ENCODE data around the gene MSL1. TPM values are rescaled to one million over a fixed set of nuclear protein-coding genes. Genes with fewer than 3 reads are reported as not detected.
"Not testable (repeated sequence)": the region's sequence is repeated elsewhere in the genome, so short reads cannot be mapped to it uniquely, and the experiment has no call there.

Gene MSL1
- total RNA-seq, 1 donor from 2014 or later: 95.8 TPM

DNA sequence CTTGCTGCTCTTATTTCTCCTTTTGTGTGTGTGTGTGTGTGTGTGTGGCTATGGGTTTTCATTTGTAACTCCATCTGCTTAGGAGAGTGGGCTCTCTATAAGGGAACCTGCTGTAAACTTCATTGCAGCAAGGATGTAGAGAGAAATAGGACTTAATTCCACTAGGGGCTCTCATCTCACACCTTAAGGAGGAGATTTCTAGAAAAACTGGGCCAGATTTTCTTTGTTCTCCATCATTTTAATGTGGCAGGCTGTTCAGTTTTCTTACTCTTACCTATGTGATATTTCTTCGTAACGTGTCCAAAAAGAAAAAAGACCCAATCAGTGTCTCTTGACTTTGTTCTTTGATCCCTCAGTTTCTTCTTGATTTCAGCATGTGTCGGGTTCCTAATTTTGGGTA, 14.0 kb downstream of the MSL1 start:
- no peaks in the 10 kb centered on the region for H3K9me3 Mint-ChIP-seq
- intact Hi-C loops (cut with micrococcal nuclease): no loop called here
- peak overlapping the region; percentile 17 for H3K27ac Mint-ChIP-seq
- H3K27me3 Mint-ChIP-seq (ENCODE audit: low read depth): no peaks in the 10 kb centered on the region
- DNase-seq (ENCODE audit: low spot score): no peak
- H3K4me1 Mint-ChIP-seq (ENCODE audit: low read depth): peaks cover 9% of the 10 kb centered on the region
- H3K36me3 Mint-ChIP-seq (ENCODE audit: low read depth): peaks cover 72% of the 10 kb centered on the region
- H3K4me3 Mint-ChIP-seq (ENCODE audit: low read depth): no peak overlapping the region

DNA sequence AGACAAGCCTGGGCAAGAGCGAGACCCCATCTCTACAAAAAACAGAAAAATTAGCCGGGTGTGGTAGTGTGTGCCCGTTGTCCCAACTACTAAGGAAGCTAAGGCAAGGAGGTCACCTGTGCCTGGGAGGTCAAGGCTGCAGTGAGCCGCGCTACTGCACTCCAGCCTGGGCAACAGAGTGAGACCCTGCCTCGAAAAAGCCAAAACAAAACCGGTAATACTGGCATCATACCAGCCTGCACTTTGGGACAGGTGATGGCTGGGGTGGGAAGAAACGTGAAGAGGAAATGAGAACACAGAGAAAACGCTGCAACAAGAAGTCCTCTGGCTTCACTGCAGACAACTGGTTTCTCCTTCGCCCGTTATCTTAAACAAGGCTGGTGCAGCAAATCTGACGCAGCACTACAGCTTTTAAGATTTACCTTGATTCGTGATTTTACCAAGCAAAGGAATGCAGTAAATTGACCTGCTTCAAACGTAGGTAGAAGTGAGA, 17.8 kb downstream of the MSL1 start:
- Mint-ChIP-seq H3K9me3 (no peaks in the 10 kb centered on the region), H3K27me3 (ENCODE audit: low read depth) (no peaks in the 10 kb centered on the region), H3K4me1 (ENCODE audit: low read depth) (peaks cover 21% of the 10 kb centered on the region), H3K27ac (peak overlapping the region; percentile 82), H3K36me3 (ENCODE audit: low read depth) (peaks cover 58% of the 10 kb centered on the region), H3K4me3 (ENCODE audit: low read depth) (peak overlapping the region; percentile 89)
- peak; percentile 16 for DNase-seq (ENCODE audit: low spot score)
- intact Hi-C loops (cut with micrococcal nuclease): loop anchor here (1.0 to 2.0 kb wide), 4 partner anchors 14 to 43 kb away; no protein-coding TSS in a partner anchor

DNA sequence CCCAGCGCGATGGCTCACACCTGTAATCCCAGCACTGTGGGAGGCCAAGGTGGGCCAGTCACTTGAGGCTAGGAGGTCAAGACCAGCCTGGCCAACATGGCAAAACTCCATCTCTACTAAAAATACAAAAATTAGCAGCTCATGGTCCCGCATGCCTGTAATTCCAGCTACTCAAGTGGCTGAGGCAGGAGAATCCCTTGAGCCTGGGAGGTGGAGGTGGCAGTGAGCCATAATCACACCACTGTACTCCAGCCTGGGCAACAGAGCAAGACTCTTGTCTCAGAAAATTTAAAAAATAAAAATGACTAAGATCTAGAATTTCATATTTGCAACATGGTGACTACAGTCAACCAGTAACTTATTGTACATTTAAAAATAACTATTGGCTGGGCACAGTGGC, 21.4 kb downstream of the MSL1 start:
- H3K9me3 Mint-ChIP-seq; H3K4me3 Mint-ChIP-seq (ENCODE audit: low read depth); intact Hi-C loops (cut with micrococcal nuclease); H3K27ac Mint-ChIP-seq; DNase-seq (ENCODE audit: low spot score); H3K27me3 Mint-ChIP-seq (ENCODE audit: low read depth): not testable (repeated sequence)
- Mint-ChIP-seq H3K4me1 (ENCODE audit: low read depth) (peaks cover 34% of the 10 kb centered on the region), H3K36me3 (ENCODE audit: low read depth) (peaks cover 56% of the 10 kb centered on the region)

DNA sequence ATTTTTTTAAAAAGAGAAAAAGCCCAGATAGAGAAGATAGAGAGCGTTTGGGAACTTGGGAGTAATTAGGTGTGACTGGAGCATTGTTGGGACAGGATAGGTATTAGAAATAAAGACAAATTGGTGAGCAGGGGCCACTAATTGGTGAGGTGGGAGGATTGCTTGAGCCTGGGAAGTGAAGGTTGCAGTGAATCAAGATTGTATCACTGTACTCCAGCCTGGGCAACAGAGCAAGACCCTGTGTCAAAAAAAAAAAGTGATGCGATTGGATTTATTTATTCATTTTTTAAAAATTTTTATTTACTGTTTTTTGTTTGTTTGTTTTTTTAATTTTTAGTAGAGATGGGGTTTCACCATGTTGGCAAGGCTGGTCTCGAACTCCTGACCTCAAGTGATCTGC, 23.7 kb downstream of the MSL1 start:
- intact Hi-C loops (cut with micrococcal nuclease): no loop called here

DNA sequence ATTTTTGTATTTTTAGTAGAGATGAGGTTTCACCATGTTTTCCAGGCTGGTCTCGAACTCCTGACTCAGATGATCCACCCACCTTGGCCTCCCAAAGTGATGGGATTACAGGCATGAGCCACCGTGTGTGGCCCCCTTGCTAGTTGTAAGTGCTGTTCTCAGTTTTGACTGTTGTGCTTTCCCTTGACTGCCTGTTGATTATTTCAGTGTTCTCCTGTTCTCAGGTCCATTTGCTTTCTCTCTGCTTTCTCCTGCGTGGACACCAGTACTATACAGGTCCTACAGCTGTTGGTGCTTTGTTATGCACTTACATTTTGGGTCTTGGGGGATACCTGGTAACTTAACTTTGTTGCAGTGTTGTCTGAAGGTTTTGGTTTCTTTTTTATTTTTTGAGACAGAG, 26.8 kb downstream of the MSL1 start:
- H3K36me3 Mint-ChIP-seq (ENCODE audit: low read depth): peaks cover 66% of the 10 kb centered on the region
- no peaks in the 10 kb centered on the region for H3K27me3 Mint-ChIP-seq (ENCODE audit: low read depth)
- H3K27ac Mint-ChIP-seq: peak overlapping the region; percentile 43
- no peak overlapping the region for H3K4me3 Mint-ChIP-seq (ENCODE audit: low read depth)
- H3K9me3 Mint-ChIP-seq: no peaks in the 10 kb centered on the region
- intact Hi-C loops (cut with micrococcal nuclease): no loop called here
- peaks cover 35% of the 10 kb centered on the region for H3K4me1 Mint-ChIP-seq (ENCODE audit: low read depth)
- no peak for DNase-seq (ENCODE audit: low spot score)

More for the DNA sequence above, 23.7 kb downstream of the MSL1 start:
- no peak for DNase-seq (ENCODE audit: low spot score)
- H3K36me3 Mint-ChIP-seq (ENCODE audit: low read depth): peaks cover 73% of the 10 kb centered on the region
- H3K4me3 Mint-ChIP-seq (ENCODE audit: low read depth): no peak overlapping the region
- no peaks in the 10 kb centered on the region for H3K9me3 Mint-ChIP-seq
- H3K4me1 Mint-ChIP-seq (ENCODE audit: low read depth): peaks cover 37% of the 10 kb centered on the region
- no peaks in the 10 kb centered on the region for H3K27me3 Mint-ChIP-seq (ENCODE audit: low read depth)
- no peak overlapping the region for H3K27ac Mint-ChIP-seq

DNA sequence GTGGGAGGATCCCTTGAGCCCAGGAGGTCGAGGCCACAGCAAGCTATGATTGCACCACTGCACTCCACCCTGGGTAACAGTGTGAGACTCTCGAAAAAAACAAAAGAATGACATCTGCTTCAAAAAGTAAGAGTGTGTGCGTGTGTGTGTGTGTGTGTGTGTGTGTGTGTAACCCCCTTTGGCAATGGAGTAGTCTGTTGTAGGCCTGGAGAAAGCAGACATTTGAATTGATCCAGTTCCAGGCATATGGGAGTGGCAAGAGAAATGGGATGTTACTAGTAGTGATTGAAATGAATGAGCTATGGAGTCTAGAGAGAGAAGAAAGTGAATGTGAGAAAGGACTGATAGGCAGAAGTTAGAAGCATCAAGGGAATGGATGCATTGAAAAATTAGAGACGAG, 28.5 kb downstream of the MSL1 start:
- Mint-ChIP-seq H3K27me3 (ENCODE audit: low read depth) (no peaks in the 10 kb centered on the region), H3K27ac (peak overlapping the region; percentile 33), H3K4me1 (ENCODE audit: low read depth) (peaks cover 40% of the 10 kb centered on the region), H3K36me3 (ENCODE audit: low read depth) (peaks cover 79% of the 10 kb centered on the region), H3K9me3 (no peaks in the 10 kb centered on the region), H3K4me3 (ENCODE audit: low read depth) (no peak overlapping the region)
- intact Hi-C loops (cut with micrococcal nuclease): no loop called here
- no peak for DNase-seq (ENCODE audit: low spot score)

DNA sequence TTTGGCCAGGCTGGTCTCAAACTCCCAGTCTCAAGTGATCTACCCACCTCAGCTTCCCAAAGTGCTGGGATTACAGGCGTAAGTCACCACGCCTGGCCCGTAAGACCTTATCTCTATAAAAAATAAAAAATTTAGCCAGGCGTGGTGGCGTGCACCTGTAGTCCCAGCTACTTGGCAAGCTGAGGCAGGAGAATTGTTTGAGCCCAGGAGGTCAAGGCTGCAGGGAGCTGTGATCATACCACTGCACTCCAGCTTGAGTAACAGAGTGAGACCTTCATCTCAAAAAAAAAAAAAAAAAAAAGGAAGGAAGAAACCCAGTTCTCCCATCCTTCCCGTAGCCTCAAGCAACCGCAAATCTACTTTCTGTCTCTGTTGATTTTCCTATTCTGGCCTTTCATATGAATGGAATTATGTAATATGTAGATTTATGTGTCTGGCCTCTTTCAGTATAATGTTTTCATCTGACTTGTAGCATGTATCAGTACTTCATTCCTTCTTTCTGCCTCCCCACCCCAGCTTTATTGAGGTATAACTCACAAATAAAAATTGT, 29.7 kb downstream of the MSL1 start:
- no peaks in the 10 kb centered on the region for H3K27me3 Mint-ChIP-seq (ENCODE audit: low read depth)
- peak overlapping the region; percentile 72 for H3K27ac Mint-ChIP-seq
- H3K4me1 Mint-ChIP-seq (ENCODE audit: low read depth): peaks cover 38% of the 10 kb centered on the region
- H3K4me3 Mint-ChIP-seq (ENCODE audit: low read depth): no peak overlapping the region
- intact Hi-C loops (cut with micrococcal nuclease): no loop called here
- peaks cover 78% of the 10 kb centered on the region for H3K36me3 Mint-ChIP-seq (ENCODE audit: low read depth)
- DNase-seq (ENCODE audit: low spot score): no peak
- H3K9me3 Mint-ChIP-seq: no peaks in the 10 kb centered on the region

DNA sequence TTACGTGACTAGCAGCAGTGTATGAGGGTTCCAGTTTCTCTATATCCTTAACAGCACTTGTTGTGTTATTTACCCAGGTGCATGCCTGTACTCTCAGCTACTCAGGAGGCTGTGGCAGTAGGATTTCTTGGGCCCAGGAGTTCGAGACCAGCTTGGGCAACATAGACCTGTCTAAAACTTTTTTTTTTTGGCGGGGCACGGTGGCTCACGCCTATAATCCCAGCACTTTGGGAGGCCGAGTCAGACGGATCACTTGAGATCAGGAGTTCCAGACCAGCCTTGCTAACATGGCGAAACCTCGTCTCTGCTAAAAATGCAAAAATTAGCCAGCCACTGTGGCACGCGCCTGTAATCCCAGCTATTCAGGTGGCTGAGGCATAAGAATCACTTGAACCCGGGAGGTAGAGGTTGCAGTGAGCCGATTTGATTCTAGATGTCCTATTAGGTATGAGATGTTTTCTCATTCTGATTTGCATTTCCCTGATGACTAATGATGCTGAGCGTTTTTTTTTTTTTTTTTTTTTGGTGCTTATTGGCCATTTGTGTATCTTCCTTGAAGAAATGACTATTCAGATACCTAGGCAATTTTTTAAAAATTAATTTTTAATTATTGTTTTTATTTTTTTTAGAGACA, 31.9 kb downstream of the MSL1 start:
- H3K4me1 Mint-ChIP-seq (ENCODE audit: low read depth): peaks cover 31% of the 10 kb centered on the region
- peak overlapping the region; percentile 98 for H3K27ac Mint-ChIP-seq
- peaks cover 63% of the 10 kb centered on the region for H3K36me3 Mint-ChIP-seq (ENCODE audit: low read depth)
- intact Hi-C loops (cut with micrococcal nuclease): loop anchor here (1.0 kb wide), 2 partner anchors 13 to 57 kb away; partner anchors contain the start of gene CASC3
- H3K9me3 Mint-ChIP-seq: no peaks in the 10 kb centered on the region
- no peak overlapping the region for H3K4me3 Mint-ChIP-seq (ENCODE audit: low read depth)
- no peak for DNase-seq (ENCODE audit: low spot score)
- no peaks in the 10 kb centered on the region for H3K27me3 Mint-ChIP-seq (ENCODE audit: low read depth)

DNA sequence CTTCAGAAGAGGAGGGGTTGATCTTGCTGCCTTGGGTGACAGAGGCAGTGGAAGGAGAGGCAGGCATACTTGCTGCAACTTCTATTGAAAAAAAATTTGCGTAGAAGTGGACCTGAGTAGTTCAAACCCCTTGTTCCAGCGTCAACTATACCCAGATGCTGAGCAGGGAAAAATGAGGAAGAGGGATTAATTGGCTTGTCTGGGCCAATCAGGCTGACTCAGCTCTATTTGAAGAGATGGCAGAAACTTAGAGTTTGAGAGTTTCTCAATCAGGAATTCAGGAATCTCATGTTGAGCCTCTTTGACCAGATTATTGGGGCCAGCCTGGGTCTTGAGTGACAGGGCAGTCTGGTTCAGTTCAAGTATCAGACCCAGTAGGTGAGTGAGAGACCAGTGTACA, 36.2 kb downstream of the MSL1 start:
- intact Hi-C loops (cut with micrococcal nuclease): loop anchor here (1.0 kb wide), 1 partner anchor 10 kb away; no protein-coding TSS in a partner anchor
- H3K27me3 Mint-ChIP-seq (ENCODE audit: low read depth): no peaks in the 10 kb centered on the region
- H3K4me1 Mint-ChIP-seq (ENCODE audit: low read depth): peaks cover 17% of the 10 kb centered on the region
- no peak for DNase-seq (ENCODE audit: low spot score)
- H3K36me3 Mint-ChIP-seq (ENCODE audit: low read depth): peaks cover 51% of the 10 kb centered on the region
- no peak overlapping the region for H3K27ac Mint-ChIP-seq
- no peak overlapping the region for H3K4me3 Mint-ChIP-seq (ENCODE audit: low read depth)
- H3K9me3 Mint-ChIP-seq: no peaks in the 10 kb centered on the region

DNA sequence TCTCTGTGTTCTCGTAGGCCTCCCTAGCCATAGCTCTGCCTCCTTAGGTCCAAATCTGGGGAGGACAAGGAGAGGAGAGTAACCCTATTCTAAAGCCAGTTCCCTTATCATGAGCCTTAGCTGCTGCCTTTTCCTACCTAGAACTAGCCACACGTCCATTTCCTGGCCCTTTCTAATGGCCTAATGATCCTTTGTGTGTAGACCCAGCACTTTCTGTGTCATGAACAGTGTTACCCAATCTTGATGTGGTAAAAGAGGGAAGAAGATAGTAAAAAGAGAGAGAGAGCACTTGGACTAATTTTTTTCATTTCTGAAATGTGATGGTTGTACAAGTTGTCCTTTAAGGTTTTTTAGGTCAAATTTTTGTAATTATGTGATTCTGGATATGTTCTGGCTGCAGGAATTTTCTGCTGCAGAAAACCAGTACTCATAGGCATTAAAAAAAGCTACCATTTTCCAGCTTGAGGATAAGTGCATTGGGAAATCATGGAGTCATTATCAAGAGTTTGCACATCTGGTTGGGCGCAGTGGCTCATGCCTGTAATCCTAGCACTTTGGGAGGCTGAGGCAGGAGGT, 36.8 kb downstream of the MSL1 start:
- Mint-ChIP-seq H3K27ac (peak overlapping the region; percentile 11), H3K27me3 (ENCODE audit: low read depth) (no peaks in the 10 kb centered on the region), H3K4me1 (ENCODE audit: low read depth) (peaks cover 11% of the 10 kb centered on the region), H3K9me3 (no peaks in the 10 kb centered on the region), H3K4me3 (ENCODE audit: low read depth) (no peak overlapping the region), H3K36me3 (ENCODE audit: low read depth) (peaks cover 51% of the 10 kb centered on the region)
- intact Hi-C loops (cut with micrococcal nuclease): loop anchor here (1.0 kb wide), 1 partner anchor 10 kb away; no protein-coding TSS in a partner anchor
- DNase-seq (ENCODE audit: low spot score): no peak

DNA sequence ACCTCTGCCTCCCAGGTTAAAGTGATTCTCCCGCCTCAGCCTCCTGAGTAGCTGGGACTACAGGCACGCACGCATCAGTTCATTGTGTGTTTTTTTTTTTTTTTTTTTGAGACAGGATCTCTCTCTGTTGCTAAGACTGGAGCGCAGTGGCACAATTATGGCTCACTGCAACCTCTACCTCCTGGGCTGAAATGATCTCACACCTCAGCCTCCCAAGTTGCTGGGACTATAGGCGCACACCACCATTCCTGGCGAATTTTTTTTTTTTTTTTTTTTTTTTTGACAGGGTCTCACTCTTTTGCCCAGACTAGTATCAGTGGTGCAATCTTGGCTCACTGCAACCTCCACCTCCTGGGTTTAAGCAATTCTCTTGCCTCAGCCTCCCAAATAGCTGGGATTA, 37.7 kb downstream of the MSL1 start:
- Mint-ChIP-seq H3K4me1 (ENCODE audit: low read depth) (peaks cover 8% of the 10 kb centered on the region), H3K4me3 (ENCODE audit: low read depth) (no peak overlapping the region), H3K36me3 (ENCODE audit: low read depth) (peaks cover 48% of the 10 kb centered on the region), H3K9me3 (no peaks in the 10 kb centered on the region), H3K27ac (no peak overlapping the region), H3K27me3 (ENCODE audit: low read depth) (no peaks in the 10 kb centered on the region)
- DNase-seq (ENCODE audit: low spot score): no peak
- intact Hi-C loops (cut with micrococcal nuclease): no loop called here

DNA sequence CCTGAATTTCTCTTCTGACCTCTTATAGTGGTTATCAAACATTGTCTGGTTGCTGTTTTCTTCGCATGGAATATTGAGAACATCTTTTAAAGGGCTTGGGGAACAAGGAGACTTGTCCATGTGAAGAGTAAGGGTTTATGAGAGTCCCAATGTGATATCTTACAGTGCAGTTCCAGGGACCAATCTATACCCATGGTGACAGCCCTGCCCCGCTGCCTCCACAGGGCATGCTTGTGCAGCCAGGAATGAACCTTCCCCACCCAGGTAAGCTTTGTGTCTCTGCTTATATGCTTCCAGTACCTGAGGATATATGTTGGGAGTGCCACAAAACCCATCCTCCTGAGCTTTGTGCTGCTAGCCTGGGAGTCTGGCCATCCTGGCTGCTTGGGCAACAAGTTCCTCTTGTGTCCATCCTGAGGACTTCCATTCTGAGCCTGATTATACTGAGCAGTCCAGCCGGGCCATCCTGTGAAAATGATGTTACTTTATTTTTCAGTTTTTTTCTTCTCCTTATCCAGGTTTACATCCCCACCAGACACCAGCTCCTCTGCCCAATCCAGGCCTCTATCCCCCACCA, 46.0 kb downstream of the MSL1 start:
- DNase-seq (ENCODE audit: low spot score): no peak
- Mint-ChIP-seq H3K4me1 (ENCODE audit: low read depth) (peaks cover 15% of the 10 kb centered on the region), H3K27me3 (ENCODE audit: low read depth) (no peaks in the 10 kb centered on the region), H3K27ac (no peak overlapping the region), H3K9me3 (no peaks in the 10 kb centered on the region), H3K36me3 (ENCODE audit: low read depth) (peaks cover 82% of the 10 kb centered on the region), H3K4me3 (ENCODE audit: low read depth) (no peak overlapping the region)
- intact Hi-C loops (cut with micrococcal nuclease): loop anchor here (1.0 kb wide), 2 partner anchors 9 to 54 kb away; no protein-coding TSS in a partner anchor

All from activated T-helper 2 cell treated with anti-CD3 and anti-CD28 coated beads, Interferon-gamma antibody, Interleukin-2, Interleukin-4, amounts not matched to agents 10 μg/mL and 5 μg/mL and 100 μg/mL, durations not matched to agents 14 hours and 24 hours and 36 hours (primary cell).